Esophagus muscularis mucosa (tissue), 3 donors: Measurements from ENCODE around the gene CCR6.

ENCODE experiments used
- POLR2A ChIP-seq: fragments of 450-650 bp; IDR thresholded peaks from one replicate; pipeline ENCODE4 v1.6.1; 2017; ENCODE audit warnings: antibody characterized with exemption, moderate library complexity, mild to moderate bottlenecking, low read depth
- POLR2AphosphoS5 ChIP-seq, 2 donors: sonication (generic); formaldehyde crosslinking; IDR thresholded peaks; one replicate each; pipeline ENCODE4 v1.6.1; 2017; ENCODE audit warnings: antibody characterized with exemption in 2 of 2
- TF ChIP-seq, protein P1 (sequence below), 3 experiments: fragments of 200-600 bp in 2 of 3; fragments of 450-650 bp in 1 of 3; sonication (generic) in 2 of 3; IDR thresholded peaks; one replicate each; pipeline ENCODE4 v1.5.1; 2017 to 2019; ENCODE audit warnings: antibody characterized with exemption in 3 of 3, mild to moderate bottlenecking in 2 of 3, moderate library complexity in 1 of 3

DNA sequence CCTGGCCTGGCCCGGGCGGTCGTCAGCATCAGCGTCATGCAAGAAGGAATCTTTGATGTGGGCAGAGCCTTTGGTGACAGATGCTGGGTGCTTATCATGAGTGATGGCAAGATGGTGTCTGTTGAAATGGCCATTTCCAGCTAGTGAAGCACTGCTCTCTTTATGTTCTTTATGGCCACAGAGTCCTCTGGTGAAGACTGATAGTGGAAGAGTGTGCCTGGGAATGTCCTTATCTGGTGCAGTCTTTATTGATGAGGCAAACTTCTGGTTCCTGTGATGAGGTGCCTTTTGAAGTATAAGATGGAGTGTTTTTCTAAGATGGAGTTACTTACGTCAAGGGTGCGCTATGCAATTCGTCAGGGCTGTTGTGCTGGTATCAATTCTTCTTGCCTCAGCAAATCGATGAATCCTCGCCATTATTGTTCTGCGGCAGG, 22.6 kb upstream of the CCR6 start:
- TF ChIP-seq POLR2A (no peak), POLR2AphosphoS5 (IDR thresholded peaks at IDR 0.05) (no peak)
- TF ChIP-seq, protein P1, sequence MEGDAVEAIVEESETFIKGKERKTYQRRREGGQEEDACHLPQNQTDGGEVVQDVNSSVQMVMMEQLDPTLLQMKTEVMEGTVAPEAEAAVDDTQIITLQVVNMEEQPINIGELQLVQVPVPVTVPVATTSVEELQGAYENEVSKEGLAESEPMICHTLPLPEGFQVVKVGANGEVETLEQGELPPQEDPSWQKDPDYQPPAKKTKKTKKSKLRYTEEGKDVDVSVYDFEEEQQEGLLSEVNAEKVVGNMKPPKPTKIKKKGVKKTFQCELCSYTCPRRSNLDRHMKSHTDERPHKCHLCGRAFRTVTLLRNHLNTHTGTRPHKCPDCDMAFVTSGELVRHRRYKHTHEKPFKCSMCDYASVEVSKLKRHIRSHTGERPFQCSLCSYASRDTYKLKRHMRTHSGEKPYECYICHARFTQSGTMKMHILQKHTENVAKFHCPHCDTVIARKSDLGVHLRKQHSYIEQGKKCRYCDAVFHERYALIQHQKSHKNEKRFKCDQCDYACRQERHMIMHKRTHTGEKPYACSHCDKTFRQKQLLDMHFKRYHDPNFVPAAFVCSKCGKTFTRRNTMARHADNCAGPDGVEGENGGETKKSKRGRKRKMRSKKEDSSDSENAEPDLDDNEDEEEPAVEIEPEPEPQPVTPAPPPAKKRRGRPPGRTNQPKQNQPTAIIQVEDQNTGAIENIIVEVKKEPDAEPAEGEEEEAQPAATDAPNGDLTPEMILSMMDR (IDR thresholded peaks at IDR 0.05), result no peak
